GM11168 (cell line): ENCODE data around the gene DPP7.

Experiments used
- in situ Hi-C: fragments of 300-500 bp; cut with MboI; formaldehyde crosslinking; loops from one replicate; pipeline ENCODE4 v1.12.0; 2022; ENCODE audit warnings: low sequenced_read_pairs; ENCODE audit not compliant: unreplicated experiment

Gene DPP7

GRCh38 chr9:137134191-137134590 is 19.7 kb upstream of the DPP7 start:
- in situ Hi-C loops: no loop called here

- in situ Hi-C loops: no loop called here
These were observed 15.7 kb upstream of the DPP7 start for GRCh38 chr9:137130176-137130755.

GRCh38 chr9:137129456-137130175 is 15.1 kb upstream of the DPP7 start:
- in situ Hi-C loops: no loop called here

- in situ Hi-C loops: no loop called here
These were observed 14.4 kb upstream of the DPP7 start for GRCh38 chr9:137128862-137129455.

- in situ Hi-C loops: no loop called here
These were observed 13.8 kb upstream of the DPP7 start for GRCh38 chr9:137128158-137128861.

- in situ Hi-C loops: no loop called here
These were observed 13.0 kb upstream of the DPP7 start for GRCh38 chr9:137127301-137128157.

GRCh38 chr9:137126786-137127185 is 12.3 kb upstream of the DPP7 start:
- in situ Hi-C loops: no loop called here

GRCh38 chr9:137123952-137124462 is 9.5 kb upstream of the DPP7 start:
- in situ Hi-C loops: loop anchor here (5.0 to 25.0 kb wide), 3 partner anchors 33 to 288 kb away; partner anchors contain the start of genes EXD3, NOXA1 and SLC34A3

GRCh38 chr9:137123468-137123837 is 8.9 kb upstream of the DPP7 start:
- in situ Hi-C loops: loop anchor here (5.0 to 25.0 kb wide), 3 partner anchors 34 to 289 kb away; partner anchors contain the start of genes EXD3, NOXA1 and SLC34A3

GRCh38 chr9:137122796-137123467 is 8.4 kb upstream of the DPP7 start:
- in situ Hi-C loops: loop anchor here (5.0 to 25.0 kb wide), 3 partner anchors 34 to 289 kb away; partner anchors contain the start of genes EXD3, NOXA1 and SLC34A3

GRCh38 chr9:137121927-137122795 is 7.6 kb upstream of the DPP7 start:
- in situ Hi-C loops: loop anchor here (5.0 to 25.0 kb wide), 3 partner anchors 35 to 290 kb away; partner anchors contain the start of genes EXD3, NOXA1 and SLC34A3

GRCh38 chr9:137118092-137118603 is 3.6 kb upstream of the DPP7 start:
- in situ Hi-C loops: loop anchor here (25.0 kb wide), 1 partner anchor 294 kb away; the partner anchor contains the start of genes EXD3 and NOXA1

GRCh38 chr9:137117269-137117731 is 2.8 kb upstream of the DPP7 start:
- in situ Hi-C loops: loop anchor here (25.0 kb wide), 1 partner anchor 295 kb away; the partner anchor contains the start of genes EXD3 and NOXA1

- in situ Hi-C loops: loop anchor here (25.0 kb wide), 1 partner anchor 296 kb away; the partner anchor contains the start of genes EXD3 and NOXA1
These were observed 2.2 kb upstream of the DPP7 start for GRCh38 chr9:137116728-137117127.

GRCh38 chr9:137116027-137116507 is 1.5 kb upstream of the DPP7 start:
- in situ Hi-C loops: loop anchor here (25.0 kb wide), 1 partner anchor 296 kb away; the partner anchor contains the start of genes EXD3 and NOXA1

GRCh38 chr9:137115394-137116026 is 977 bp upstream of the DPP7 start:
- in situ Hi-C loops: loop anchor here (25.0 kb wide), 1 partner anchor 297 kb away; the partner anchor contains the start of genes EXD3 and NOXA1

- in situ Hi-C loops: loop anchor here (25.0 kb wide), 1 partner anchor 298 kb away; the partner anchor contains the start of genes EXD3 and NOXA1
These were observed 317 bp downstream of the DPP7 start for GRCh38 chr9:137114220-137114612.
